KOPT-K1 (cell line): ENCODE measurements around the gene PTCSC3.

Source experiments
- H3K27ac ChIP-seq: fragments of 200-600 bp; sonication (generic); 2 replicates; pipeline ENCODE4 v1.5.1; 2016; ENCODE audit warnings: antibody characterized with exemption, mild to moderate bottlenecking, low read depth, low read length; ENCODE audit not compliant: poor library complexity, severe bottlenecking
- H3K36me3 ChIP-seq: fragments of 200-600 bp; sonication (generic); 2 replicates; pipeline ENCODE4 v1.5.1; 2017; ENCODE audit warnings: antibody characterized with exemption, mild to moderate bottlenecking, low read length, moderate library complexity; ENCODE audit not compliant: insufficient read depth
- H3K9me3 ChIP-seq: fragments of 200-600 bp; sonication (generic); 2 replicates; pipeline ENCODE4 v1.5.1; 2017; ENCODE audit warnings: antibody characterized with exemption, low read length, mild to moderate bottlenecking; ENCODE audit not compliant: insufficient read depth, poor library complexity, severe bottlenecking

PTCSC3 gene

DNA sequence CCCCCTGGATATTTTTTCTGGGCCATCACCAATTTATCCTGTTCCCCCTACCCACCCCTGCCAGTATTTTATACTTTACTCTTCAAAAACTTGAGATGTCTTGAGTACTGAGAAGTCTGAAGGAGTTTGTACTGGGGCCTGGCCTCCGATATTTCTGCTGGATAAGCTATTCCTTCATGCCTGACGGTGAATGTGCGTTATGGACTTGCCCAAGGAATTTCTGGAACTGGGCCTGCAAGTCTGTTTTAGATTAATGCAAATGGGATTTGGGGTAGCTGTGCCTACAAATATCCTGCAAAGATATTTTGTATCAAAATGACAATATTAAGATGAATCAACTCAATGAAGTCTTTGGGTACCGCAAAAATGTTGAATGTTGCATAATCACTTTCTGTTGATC lies at the start of gene PTCSC3:
Gene PTCSC3, minus strand, starts transcription at position 199 of the 400 bp plus-strand sequence.
- H3K27ac ChIP-seq, result no peak within 1 kb of the TSS
- no peaks in the 10 kb centered on the region for H3K9me3 ChIP-seq
- H3K36me3 ChIP-seq, result no peaks in the 10 kb centered on the region

DNA sequence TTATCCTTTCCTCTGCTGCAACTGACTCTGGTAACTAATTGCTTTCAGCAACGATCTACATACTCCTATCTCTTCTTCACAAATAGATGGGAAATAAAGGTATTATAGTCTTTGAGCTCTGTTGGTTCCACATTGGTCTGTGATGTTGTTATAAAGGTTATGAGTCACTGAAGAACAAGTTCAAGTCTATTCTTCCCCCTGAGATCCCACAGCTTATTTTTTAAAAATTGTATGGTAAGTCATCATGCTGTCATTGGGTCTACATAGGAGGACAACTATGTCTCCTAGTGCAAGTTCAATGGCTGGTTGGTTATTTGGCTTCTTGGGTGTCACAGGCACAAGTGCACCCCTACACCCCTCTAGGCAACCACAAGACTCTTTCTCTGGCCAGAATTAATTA lies 49.6 kb upstream of the PTCSC3 start:
- no peak overlapping the region for H3K27ac ChIP-seq
- H3K9me3 ChIP-seq, result no peaks in the 10 kb centered on the region
- no peaks in the 10 kb centered on the region for H3K36me3 ChIP-seq

DNA sequence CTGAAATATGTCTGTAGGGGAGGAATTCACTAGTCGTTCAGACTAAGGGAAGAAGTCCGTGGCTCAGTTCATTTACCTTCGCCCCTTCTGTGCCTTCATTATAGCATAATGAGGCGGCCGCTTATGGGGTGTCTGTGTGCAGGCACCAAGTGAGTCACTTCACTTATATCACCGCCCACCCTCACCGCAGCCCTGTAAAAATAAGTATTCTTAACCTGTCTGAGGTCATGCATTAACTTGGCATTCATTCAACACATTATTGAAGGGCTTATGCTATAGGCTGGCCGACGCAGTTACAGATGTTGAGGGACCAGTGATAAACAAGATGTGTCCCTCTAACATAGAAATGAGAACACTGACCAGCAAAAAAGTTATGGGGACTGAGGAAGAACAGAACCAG lies 47.7 kb upstream of the PTCSC3 start:
- Histone ChIP-seq H3K36me3 (no peaks in the 10 kb centered on the region), H3K27ac (no peak overlapping the region), H3K9me3 (no peaks in the 10 kb centered on the region)

DNA sequence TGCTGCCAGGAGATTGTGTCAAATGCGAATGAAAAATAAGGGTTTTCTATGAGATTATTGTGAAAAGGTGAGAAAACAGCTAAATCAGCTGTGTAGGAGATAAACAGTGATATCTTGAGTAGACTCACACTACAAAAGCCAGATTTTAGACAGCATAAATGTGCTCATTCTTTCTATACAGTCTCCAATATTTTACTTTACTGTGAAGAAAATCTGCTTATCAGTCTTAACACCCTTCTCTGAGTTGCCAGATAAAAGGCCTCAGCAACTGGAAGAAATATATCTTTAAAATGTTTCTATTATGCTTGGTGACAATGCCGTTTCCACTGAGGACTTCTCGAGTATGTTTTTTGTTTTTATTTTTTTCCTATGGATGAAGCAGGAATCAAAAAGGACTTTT lies 47.0 kb upstream of the PTCSC3 start:
- no peak overlapping the region for H3K27ac ChIP-seq
- H3K9me3 ChIP-seq, result no peaks in the 10 kb centered on the region
- no peaks in the 10 kb centered on the region for H3K36me3 ChIP-seq

DNA sequence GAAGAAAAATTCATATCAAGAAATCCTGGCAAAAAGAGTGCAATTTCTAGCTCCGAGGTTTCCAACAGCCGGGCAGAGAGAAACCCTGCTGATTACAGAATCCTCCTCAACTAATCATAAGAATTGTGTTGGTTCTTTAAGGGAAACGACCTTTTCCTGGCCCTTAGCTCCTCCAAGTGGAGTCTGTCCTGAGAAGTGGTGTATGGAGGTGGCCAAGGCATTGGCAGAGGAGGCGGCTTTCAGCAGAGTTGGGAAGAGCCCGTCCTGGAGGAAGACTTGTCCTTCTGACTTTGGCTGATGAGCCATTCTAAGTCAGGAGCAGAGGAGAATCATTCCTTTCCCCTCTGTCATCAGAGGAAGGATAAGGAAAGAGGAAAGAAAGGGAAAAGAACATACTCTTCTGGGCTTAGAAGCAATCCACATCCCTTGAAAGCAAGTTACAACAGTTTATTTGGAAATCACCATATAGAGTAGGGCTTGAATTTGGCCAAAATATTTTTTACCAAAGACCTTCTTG lies 46.5 kb upstream of the PTCSC3 start:
- no peak overlapping the region for H3K27ac ChIP-seq
- no peaks in the 10 kb centered on the region for H3K36me3 ChIP-seq
- H3K9me3 ChIP-seq, result no peaks in the 10 kb centered on the region

DNA sequence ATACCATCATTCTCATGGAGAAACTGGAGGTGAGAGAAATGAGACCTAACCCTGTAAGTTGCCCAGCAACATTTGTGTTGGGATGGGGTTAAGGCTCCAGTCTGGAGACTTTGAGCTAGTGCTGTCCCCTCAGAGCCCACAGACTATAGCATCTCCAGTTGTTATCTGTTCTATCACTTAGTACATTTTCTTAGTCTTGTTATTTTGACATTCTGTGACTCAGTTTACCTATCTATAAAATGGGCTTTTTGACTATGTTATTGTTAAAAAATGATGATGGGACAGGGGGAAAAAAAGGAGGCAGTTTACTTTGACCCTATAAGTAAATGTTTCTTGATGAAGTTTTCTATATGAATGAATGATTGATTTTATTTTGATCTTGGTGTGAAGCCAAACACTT lies 45.8 kb upstream of the PTCSC3 start:
- H3K36me3 ChIP-seq, result no peaks in the 10 kb centered on the region
- H3K27ac ChIP-seq, result no peak overlapping the region
- no peaks in the 10 kb centered on the region for H3K9me3 ChIP-seq

DNA sequence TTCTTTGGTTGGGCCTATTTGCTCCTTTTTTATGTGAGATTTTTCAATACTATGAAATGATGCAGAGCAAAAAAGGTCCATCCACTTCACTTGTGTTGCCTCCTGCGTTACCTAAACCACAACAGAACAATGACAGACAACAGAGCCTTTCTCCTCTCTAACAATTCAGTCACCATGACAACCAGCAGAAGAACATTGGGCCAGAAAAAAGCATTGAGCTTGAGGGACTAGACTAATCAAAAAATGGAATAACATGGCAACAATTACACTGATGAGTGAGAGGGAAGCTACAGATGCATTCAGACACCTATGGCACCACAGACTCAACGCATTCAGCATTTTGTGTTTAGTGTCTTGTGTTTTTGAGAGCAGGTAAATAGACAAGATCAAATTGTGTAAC lies 44.6 kb upstream of the PTCSC3 start:
- no peaks in the 10 kb centered on the region for H3K36me3 ChIP-seq
- H3K9me3 ChIP-seq, result no peaks in the 10 kb centered on the region
- H3K27ac ChIP-seq, result no peak overlapping the region

DNA sequence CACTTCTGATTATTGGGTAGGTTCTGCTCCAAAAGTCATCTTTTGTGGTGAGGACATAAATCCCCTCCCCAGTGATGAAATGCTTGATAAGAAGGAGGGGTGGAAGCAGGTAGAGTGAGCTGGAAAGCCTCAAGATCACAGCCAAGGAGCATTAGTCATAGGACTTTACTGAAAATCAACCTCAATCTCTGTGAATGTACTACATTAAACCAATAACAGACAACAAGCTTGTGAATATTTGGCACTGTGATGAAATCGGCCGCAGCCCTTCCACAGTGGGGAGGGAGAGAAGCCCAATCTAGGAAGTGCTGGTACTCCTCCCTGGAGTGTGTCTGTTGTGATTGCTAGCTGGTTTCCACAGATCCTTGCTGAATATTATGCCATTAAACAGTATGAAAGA lies 41.2 kb upstream of the PTCSC3 start:
- Histone ChIP-seq H3K27ac (no peak overlapping the region), H3K9me3 (no peaks in the 10 kb centered on the region), H3K36me3 (no peaks in the 10 kb centered on the region)

DNA sequence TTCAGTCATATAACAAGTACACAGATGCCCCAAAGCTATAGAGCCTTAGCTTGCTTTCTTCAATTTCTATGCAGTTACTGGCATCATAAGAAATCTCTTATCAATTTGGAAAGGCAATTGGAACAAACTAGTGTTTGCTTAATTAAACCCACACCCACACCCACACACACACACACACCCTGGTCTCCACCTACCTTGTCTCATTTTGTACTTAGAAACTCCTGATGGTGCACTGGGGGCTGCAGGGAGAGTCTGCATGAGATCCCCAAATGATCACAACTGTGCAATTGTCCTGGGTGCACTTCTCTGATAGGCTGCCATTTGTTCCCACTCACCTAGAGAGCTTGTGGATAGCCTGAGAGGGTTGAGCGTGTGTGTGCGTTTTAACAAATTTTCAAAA lies 40.5 kb upstream of the PTCSC3 start:
- no peaks in the 10 kb centered on the region for H3K9me3 ChIP-seq
- no peak overlapping the region for H3K27ac ChIP-seq
- H3K36me3 ChIP-seq, result no peaks in the 10 kb centered on the region

DNA sequence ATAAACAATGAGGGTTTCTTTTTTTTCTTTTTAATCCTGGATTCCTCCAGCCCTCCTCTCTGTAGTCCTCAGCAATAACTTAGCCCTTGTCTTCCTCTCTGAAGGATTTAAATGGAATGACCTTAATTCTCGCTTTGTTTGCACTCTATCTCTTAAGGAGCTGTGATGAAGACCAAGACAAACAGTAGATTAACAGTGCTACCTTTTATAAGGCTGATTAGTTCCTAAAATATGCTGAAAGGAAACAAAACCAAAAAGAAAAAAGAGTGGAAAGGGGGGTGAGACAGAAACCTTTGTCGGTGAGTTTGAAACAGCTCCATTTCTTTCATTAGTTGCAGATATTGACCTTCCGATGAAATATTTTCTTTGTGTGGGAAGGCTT lies 38.7 kb upstream of the PTCSC3 start:
- Histone ChIP-seq H3K9me3 (no peaks in the 10 kb centered on the region), H3K36me3 (no peaks in the 10 kb centered on the region), H3K27ac (no peak overlapping the region)

DNA sequence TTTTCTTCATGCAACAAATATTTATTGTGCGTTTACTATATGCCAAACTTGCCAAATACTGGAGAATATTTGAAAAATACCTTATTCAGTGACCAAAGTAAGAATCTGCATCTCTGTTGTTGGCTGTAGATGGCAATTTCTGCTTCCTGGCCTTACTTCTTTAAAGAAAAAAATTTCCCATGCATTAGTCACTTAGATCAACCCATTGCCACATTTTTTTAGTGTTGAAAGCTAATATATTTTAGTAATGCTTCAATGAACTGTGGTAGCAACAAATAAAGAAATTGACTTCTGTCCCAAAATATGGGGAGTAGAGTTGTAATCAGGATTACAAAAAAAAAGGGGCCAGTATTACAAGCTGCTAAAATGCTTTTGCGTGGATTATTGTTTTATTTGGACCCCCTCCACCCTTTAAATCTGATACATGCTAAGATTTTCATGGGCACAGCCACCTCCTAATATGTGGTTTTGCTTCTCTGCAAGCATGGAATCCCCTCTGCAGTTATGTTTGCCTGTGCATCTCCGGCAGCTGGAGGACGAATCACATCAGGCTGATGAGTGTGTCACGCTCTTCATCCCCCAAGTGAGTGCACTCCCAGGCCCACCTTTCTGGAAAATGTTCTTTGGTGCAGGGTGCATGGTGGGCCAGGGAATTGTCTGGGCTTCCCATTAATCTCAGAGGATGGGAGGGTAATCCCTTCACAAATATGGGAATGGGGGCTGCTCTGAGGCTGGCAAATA lies 38.1 kb upstream of the PTCSC3 start:
- no peaks in the 10 kb centered on the region for H3K36me3 ChIP-seq

DNA sequence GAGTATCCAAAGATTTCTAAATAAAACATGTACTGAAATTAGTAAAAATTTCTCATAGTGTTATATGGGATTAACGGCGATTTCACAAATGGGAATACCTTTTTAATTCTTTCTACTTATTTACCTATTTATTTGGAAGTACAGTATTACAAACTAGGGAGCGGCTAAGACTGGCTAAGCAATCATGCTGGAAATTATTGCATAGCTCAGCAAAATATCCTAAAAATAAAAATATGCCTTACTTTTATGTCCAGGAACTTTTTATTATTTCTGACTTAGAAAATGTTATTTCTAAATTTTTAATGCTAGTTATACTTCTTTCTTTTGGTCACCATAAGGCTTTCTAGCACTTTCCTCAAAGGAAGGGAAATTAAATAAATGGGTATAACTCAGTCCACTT lies 36.5 kb upstream of the PTCSC3 start:
- Histone ChIP-seq H3K9me3 (no peaks in the 10 kb centered on the region), H3K36me3 (no peaks in the 10 kb centered on the region), H3K27ac (no peak overlapping the region)

More for the DNA sequence above, 38.1 kb upstream of the PTCSC3 start:
- no peak overlapping the region for H3K27ac ChIP-seq
- H3K9me3 ChIP-seq, result no peaks in the 10 kb centered on the region

DNA sequence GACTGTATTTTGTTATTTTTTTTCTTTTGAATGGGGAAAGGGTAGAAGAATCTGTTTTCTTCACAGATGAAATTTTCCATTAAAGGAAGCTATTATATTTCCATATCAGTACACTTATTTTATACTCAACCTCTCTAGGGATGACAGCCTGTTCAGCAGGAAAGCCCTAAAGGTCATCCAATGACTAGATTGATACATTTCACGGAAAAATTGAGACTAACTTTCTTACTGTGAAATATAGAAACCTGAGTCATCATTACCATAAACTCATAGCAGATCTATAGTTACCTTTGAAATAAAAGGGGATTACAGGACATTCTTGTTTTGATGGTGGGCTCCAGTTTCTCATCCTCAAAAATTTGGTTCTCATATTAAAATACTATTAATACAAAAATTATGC lies 36.1 kb upstream of the PTCSC3 start:
- H3K9me3 ChIP-seq, result no peaks in the 10 kb centered on the region
- no peaks in the 10 kb centered on the region for H3K36me3 ChIP-seq
- no peak overlapping the region for H3K27ac ChIP-seq

DNA sequence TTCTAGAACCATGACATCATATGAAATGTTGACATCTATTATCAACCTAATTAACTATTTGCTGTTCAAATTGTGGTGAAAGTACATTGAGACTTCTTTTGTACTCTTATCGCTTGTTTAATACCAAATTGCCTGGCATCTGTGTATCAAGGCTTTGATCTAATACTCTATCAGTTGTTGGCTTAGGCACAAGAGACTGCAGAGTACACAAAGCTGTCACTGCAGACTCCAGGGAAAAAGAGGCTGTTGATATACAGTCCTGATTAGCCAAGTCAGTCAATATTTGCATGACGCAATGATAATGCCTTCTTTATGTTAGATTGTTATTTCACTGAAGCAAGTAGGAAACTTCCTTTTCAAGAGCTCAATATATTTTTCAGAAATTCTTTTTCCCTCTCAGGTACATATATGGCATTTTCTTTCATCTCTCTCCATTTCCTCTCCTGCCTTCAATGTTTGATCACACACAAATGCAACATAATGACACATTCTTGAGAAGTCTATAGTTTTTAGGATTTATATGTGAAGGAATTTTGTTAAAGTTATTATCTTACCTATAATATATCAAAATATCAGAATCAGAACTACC lies 32.3 kb upstream of the PTCSC3 start:
- no peaks in the 10 kb centered on the region for H3K9me3 ChIP-seq
- no peaks in the 10 kb centered on the region for H3K36me3 ChIP-seq
- H3K27ac ChIP-seq, result no peak overlapping the region

DNA sequence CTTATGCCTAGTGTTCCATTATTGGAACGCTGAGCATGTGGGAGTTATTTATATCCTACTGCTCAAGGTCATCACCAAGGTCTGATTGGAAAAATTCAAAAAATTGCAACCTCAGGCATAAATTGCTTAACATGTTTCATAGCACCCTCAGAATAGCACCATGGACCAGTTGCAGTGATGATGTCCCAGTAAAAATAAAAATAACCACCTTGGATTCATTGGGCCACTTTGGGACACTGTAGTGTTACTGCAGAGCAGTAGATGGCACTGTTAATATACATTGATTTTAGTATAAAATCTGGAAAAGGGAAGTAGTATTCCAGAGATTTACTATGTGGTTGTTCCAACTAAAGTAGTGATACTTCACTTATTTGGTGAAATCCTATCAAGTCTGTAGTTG lies 31.0 kb upstream of the PTCSC3 start:
- Histone ChIP-seq H3K9me3 (no peaks in the 10 kb centered on the region), H3K36me3 (no peaks in the 10 kb centered on the region), H3K27ac (no peak overlapping the region)

DNA sequence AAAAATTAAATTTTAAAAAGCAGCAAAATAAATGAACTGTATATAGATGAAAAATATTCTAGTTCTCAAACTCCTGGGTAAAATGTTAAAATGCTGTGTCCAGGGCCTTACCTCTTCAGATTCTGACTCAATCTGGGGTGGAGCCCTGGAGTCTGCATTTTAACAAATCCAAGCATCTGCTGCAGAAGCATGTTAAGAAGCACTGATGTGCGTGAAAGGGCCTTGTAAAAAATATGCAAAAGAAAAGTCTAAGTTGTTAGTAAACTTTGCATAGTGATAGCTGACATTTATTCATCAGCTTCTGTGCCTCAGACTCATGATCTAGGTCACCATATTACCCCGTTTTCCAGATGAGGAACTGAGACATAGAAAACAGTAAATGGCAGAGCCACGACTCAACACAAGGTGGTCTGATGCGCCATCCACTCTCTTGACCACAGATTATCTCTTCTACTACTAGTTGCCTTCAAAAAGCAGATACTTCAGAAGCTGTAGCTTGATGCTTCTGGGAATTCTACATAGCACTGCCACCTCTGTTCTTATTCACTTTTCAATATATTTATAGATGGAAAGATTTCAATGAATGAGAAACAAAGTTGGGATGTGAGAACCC lies 28.0 kb upstream of the PTCSC3 start:
- Histone ChIP-seq H3K36me3 (no peaks in the 10 kb centered on the region), H3K9me3 (no peaks in the 10 kb centered on the region), H3K27ac (no peak overlapping the region)
